ENCODE data around the gene INPP4A. TPM values are rescaled to one million over a fixed set of nuclear protein-coding genes. Genes with fewer than 3 reads are reported as not detected.

INPP4A gene
- total and polyA plus RNA-seq, 10 of the 15 experiments (the other 5 are each of a cell fraction or from before 2014, with no cell fraction given) = 4.7 to 62.3 (median 36.9) TPM

DNA sequence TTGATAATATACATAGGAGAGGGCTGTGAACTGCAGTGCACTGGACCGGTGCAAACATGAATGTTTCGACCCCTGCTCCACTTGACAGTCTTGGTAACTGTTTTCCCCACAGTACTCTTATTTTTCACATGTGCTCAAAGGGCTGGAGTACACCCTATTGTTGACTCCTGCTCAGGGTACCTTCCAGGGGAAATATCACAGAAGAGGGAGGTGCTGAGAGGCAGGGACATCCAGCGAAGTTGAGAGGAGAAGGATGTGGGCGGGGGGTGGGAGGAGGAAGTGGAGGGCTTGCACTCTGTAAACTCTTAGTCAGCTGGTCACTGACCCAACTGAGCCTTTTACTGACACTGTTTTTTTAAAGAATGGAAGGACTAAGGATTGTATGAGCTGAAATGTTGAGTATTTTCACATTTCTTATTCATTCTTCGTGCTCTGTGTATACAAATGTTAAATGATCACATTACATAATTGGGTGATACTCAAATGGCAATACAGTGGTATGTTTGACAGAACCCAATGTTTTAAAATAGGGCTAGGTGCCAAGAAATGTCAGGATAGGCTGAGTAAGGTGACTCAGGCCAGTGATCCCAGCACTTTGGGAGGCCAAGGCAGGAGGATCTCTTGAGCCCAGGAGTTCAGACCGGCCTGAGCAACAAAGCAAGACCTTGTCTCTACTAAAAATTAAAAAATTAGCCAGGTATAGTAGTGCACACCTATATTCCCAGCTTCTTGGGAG is 10.0 kb downstream of the INPP4A start (continued):
- peak in 1 of 2 experiments; percentile 69; a peak in 1 of 3 replicates for TF ChIP-seq EGR1 (IDR thresholded peaks at IDR 0.05; ENCODE audit: borderline replicate concordance in 1 of 2, low read depth in 2 of 2, low read length in 2 of 2)
- TF ChIP-seq CREM (IDR thresholded peaks at IDR 0.05; ENCODE audit: low read depth) = 0 out of 2 replicates have a peak, but pooled peaks have one; percentile 51
- TF ChIP-seq RELA (IDR thresholded peaks at IDR 0.05; ENCODE audit: borderline replicate concordance, partially characterized antibody) = no peak
- TF ChIP-seq GABPA (IDR thresholded peaks at IDR 0.05; ENCODE audit: low read depth) = no peak
- no peak for TF ChIP-seq BCL11A (IDR thresholded peaks at IDR 0.05; ENCODE audit: low read depth, low read length)
- no peak for TF ChIP-seq YBX1 (IDR thresholded peaks at IDR 0.05)
- TF ChIP-seq, protein P1, sequence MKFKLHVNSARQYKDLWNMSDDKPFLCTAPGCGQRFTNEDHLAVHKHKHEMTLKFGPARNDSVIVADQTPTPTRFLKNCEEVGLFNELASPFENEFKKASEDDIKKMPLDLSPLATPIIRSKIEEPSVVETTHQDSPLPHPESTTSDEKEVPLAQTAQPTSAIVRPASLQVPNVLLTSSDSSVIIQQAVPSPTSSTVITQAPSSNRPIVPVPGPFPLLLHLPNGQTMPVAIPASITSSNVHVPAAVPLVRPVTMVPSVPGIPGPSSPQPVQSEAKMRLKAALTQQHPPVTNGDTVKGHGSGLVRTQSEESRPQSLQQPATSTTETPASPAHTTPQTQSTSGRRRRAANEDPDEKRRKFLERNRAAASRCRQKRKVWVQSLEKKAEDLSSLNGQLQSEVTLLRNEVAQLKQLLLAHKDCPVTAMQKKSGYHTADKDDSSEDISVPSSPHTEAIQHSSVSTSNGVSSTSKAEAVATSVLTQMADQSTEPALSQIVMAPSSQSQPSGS (IDR thresholded peaks at IDR 0.05; ENCODE audit: low read length) = peak; percentile 67; the same call in 1 of the 2 replicates
- peak in 1 of 2 experiments; percentile 37; a peak in 2 of 4 replicates for TF ChIP-seq IKZF2 (IDR thresholded peaks at IDR 0.05)
- TF ChIP-seq, protein P2, sequence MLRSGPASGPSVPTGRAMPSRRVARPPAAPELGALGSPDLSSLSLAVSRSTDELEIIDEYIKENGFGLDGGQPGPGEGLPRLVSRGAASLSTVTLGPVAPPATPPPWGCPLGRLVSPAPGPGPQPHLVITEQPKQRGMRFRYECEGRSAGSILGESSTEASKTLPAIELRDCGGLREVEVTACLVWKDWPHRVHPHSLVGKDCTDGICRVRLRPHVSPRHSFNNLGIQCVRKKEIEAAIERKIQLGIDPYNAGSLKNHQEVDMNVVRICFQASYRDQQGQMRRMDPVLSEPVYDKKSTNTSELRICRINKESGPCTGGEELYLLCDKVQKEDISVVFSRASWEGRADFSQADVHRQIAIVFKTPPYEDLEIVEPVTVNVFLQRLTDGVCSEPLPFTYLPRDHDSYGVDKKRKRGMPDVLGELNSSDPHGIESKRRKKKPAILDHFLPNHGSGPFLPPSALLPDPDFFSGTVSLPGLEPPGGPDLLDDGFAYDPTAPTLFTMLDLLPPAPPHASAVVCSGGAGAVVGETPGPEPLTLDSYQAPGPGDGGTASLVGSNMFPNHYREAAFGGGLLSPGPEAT (IDR thresholded peaks at IDR 0.05; ENCODE audit: low read depth) = peak; percentile 43; the same call in 1 of the 2 replicates
- peak; percentile 66; the same call in 1 of the 2 replicates for TF ChIP-seq SPI1 (IDR thresholded peaks at IDR 0.05; ENCODE audit: borderline replicate concordance, insufficient read depth, low read depth, low read length)
- no peak for TF ChIP-seq SUZ12 (IDR thresholded peaks at IDR 0.05; ENCODE audit: unreplicated experiment)
- peak; percentile 49; the same call in 1 of the 2 replicates for TF ChIP-seq RAD51 (IDR thresholded peaks at IDR 0.05)
- TF ChIP-seq, protein P3, sequence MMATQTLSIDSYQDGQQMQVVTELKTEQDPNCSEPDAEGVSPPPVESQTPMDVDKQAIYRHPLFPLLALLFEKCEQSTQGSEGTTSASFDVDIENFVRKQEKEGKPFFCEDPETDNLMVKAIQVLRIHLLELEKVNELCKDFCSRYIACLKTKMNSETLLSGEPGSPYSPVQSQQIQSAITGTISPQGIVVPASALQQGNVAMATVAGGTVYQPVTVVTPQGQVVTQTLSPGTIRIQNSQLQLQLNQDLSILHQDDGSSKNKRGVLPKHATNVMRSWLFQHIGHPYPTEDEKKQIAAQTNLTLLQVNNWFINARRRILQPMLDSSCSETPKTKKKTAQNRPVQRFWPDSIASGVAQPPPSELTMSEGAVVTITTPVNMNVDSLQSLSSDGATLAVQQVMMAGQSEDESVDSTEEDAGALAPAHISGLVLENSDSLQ (IDR thresholded peaks at IDR 0.05) = no peak
- TF ChIP-seq, protein P4, sequence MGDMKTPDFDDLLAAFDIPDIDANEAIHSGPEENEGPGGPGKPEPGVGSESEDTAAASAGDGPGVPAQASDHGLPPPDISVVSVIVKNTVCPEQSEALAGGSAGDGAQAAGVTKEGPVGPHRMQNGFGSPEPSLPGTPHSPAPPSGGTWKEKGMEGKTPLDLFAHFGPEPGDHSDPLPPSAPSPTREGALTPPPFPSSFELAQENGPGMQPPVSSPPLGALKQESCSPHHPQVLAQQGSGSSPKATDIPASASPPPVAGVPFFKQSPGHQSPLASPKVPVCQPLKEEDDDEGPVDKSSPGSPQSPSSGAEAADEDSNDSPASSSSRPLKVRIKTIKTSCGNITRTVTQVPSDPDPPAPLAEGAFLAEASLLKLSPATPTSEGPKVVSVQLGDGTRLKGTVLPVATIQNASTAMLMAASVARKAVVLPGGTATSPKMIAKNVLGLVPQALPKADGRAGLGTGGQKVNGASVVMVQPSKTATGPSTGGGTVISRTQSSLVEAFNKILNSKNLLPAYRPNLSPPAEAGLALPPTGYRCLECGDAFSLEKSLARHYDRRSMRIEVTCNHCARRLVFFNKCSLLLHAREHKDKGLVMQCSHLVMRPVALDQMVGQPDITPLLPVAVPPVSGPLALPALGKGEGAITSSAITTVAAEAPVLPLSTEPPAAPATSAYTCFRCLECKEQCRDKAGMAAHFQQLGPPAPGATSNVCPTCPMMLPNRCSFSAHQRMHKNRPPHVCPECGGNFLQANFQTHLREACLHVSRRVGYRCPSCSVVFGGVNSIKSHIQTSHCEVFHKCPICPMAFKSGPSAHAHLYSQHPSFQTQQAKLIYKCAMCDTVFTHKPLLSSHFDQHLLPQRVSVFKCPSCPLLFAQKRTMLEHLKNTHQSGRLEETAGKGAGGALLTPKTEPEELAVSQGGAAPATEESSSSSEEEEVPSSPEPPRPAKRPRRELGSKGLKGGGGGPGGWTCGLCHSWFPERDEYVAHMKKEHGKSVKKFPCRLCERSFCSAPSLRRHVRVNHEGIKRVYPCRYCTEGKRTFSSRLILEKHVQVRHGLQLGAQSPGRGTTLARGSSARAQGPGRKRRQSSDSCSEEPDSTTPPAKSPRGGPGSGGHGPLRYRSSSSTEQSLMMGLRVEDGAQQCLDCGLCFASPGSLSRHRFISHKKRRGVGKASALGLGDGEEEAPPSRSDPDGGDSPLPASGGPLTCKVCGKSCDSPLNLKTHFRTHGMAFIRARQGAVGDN (IDR thresholded peaks at IDR 0.05) = no peak
- no peak for TF ChIP-seq TCF3 (IDR thresholded peaks at IDR 0.05; ENCODE audit: borderline replicate concordance, insufficient read depth, low read depth, low read length)
- TF ChIP-seq MXI1 (IDR thresholded peaks at IDR 0.05; ENCODE audit: low read depth, low read length) = peak; percentile 64
- TF ChIP-seq SIN3A (IDR thresholded peaks at IDR 0.05; ENCODE audit: low read depth, low read length) = peak; percentile 66; the same call in 1 of the 2 replicates
- no peak for TF ChIP-seq ZNF622 (IDR thresholded peaks at IDR 0.05)
- TF ChIP-seq MEF2B (IDR thresholded peaks at IDR 0.05; ENCODE audit: partially characterized antibody, poor library complexity, severe bottlenecking) = peak; percentile 36
- 0 out of 2 replicates have a peak, but pooled peaks have one; percentile 38 for TF ChIP-seq DPF2 (IDR thresholded peaks at IDR 0.05)
- no peak for TF ChIP-seq IRF4 (IDR thresholded peaks at IDR 0.05; ENCODE audit: low read depth, low read length)
- no peak for TF ChIP-seq EZH2 (IDR thresholded peaks at IDR 0.05; ENCODE audit: borderline replicate concordance, control insufficient read depth, low read depth, low read length)

All from GM12878 (cell line).